Endothelial cell (in vitro differentiated cells): ENCODE results near the gene FAM120A. TPM values are rescaled to one million over a fixed set of nuclear protein-coding genes. Genes with fewer than 3 reads are reported as not detected.

ENCODE experiments used
- DNase-seq: peaks from one replicate; pipeline ENCODE4 v3.0.0; 2021; ENCODE audit warnings: low spot score
- H3K27ac Mint-ChIP-seq: one replicate; pipeline ENCODE4 v1.8.0; 2021; ENCODE audit warnings: mixed read lengths, inconsistent platforms; ENCODE audit not compliant: unreplicated experiment
- H3K27me3 Mint-ChIP-seq: one replicate; pipeline ENCODE4 v1.8.0; 2021; ENCODE audit warnings: mild to moderate bottlenecking, moderate library complexity, mixed read lengths, inconsistent platforms; ENCODE audit not compliant: unreplicated experiment
- H3K36me3 Mint-ChIP-seq: one replicate; pipeline ENCODE4 v1.8.0; 2021; ENCODE audit warnings: mild to moderate bottlenecking, low read depth, mixed read lengths, inconsistent platforms; ENCODE audit not compliant: unreplicated experiment
- H3K4me1 Mint-ChIP-seq: one replicate; pipeline ENCODE4 v1.8.0; 2021; ENCODE audit warnings: mild to moderate bottlenecking, mixed read lengths, inconsistent platforms; ENCODE audit not compliant: unreplicated experiment
- H3K4me3 Mint-ChIP-seq: one replicate; pipeline ENCODE4 v1.8.0; 2021; ENCODE audit warnings: mild to moderate bottlenecking, mixed read lengths, inconsistent platforms; ENCODE audit not compliant: unreplicated experiment
- H3K9me3 Mint-ChIP-seq: one replicate; pipeline ENCODE4 v1.8.0; 2021; ENCODE audit warnings: mixed read lengths, inconsistent platforms; ENCODE audit not compliant: unreplicated experiment
- CTCF ChIP-seq: fragments of 200-600 bp; sonication (generic); IDR thresholded peaks from one replicate; pipeline ENCODE4 v1.5.0; 2021; ENCODE audit warnings: antibody characterized with exemption; ENCODE audit not compliant: unreplicated experiment
- total RNA-seq: library from RNA; stranded (reverse); fragmentation: NEBNext Ultra II Directional; extraction: Animal tissue kit (Norgen Biotek cat#: 25700); gene quantifications from one replicate; pipeline ENCODE4 v1.2.1, GENCODE V29; 2021; ENCODE audit not compliant: unreplicated experiment

FAM120A gene
- total RNA-seq, 1 donor from 2014 or later = 56.1 TPM

- Mint-ChIP-seq H3K4me1 (peaks cover 3% of the 10 kb centered on the region), H3K27ac (peak overlapping the region; percentile 26), H3K9me3 (no peaks in the 10 kb centered on the region), H3K4me3 (peak overlapping the region; percentile 16), H3K36me3 (peaks cover 40% of the 10 kb centered on the region), H3K27me3 (peaks cover 7% of the 10 kb centered on the region)
- TF ChIP-seq CTCF = no peak
- DNase-seq = no peak
Measured at GRCh38 chr9:93500571-93501298, 49.2 kb downstream of the FAM120A start.

- Mint-ChIP-seq H3K27ac (no peak overlapping the region), H3K4me3 (no peak overlapping the region)
Measured at GRCh38 chr9:93501406-93501805, 49.9 kb downstream of the FAM120A start.

GRCh38 chr9:93503381-93503780, 51.9 kb downstream of the FAM120A start:
- no peak for DNase-seq
- Mint-ChIP-seq H3K27me3 (peaks cover 2% of the 10 kb centered on the region), H3K36me3 (peaks cover 33% of the 10 kb centered on the region), H3K4me3 (no peak overlapping the region), H3K9me3 (no peaks in the 10 kb centered on the region), H3K27ac (no peak overlapping the region), H3K4me1 (peaks cover 6% of the 10 kb centered on the region)
- TF ChIP-seq CTCF = no peak

More at GRCh38 chr9:93501406-93501805, 49.9 kb downstream of the FAM120A start:
- no peak for DNase-seq
- Mint-ChIP-seq H3K36me3 (peaks cover 40% of the 10 kb centered on the region), H3K27me3 (peaks cover 7% of the 10 kb centered on the region), H3K9me3 (no peaks in the 10 kb centered on the region), H3K4me1 (peaks cover 3% of the 10 kb centered on the region)
- TF ChIP-seq CTCF = no peak

GRCh38 chr9:93505541-93506132, 54.2 kb downstream of the FAM120A start:
- no peak for TF ChIP-seq CTCF
- Mint-ChIP-seq H3K4me3 (no peak overlapping the region), H3K27me3 (peaks cover 2% of the 10 kb centered on the region), H3K36me3 (peaks cover 15% of the 10 kb centered on the region), H3K4me1 (peaks cover 7% of the 10 kb centered on the region), H3K9me3 (no peaks in the 10 kb centered on the region), H3K27ac (no peak overlapping the region)
- DNase-seq = no peak

GRCh38 chr9:93507768-93508167, 56.3 kb downstream of the FAM120A start:
- no peak for DNase-seq
- peaks cover 2% of the 10 kb centered on the region for H3K27me3 Mint-ChIP-seq
- no peak overlapping the region for H3K27ac Mint-ChIP-seq
- peaks cover 12% of the 10 kb centered on the region for H3K36me3 Mint-ChIP-seq
- H3K9me3 Mint-ChIP-seq = no peaks in the 10 kb centered on the region
- no peak for TF ChIP-seq CTCF
- H3K4me1 Mint-ChIP-seq = peaks cover 6% of the 10 kb centered on the region
- peak overlapping the region; percentile 53 for H3K4me3 Mint-ChIP-seq
